Astrocyte (in vitro differentiated cells and primary cell): ENCODE data around the gene STK4. TPM values are rescaled to one million over a fixed set of nuclear protein-coding genes. Genes with fewer than 3 reads are reported as not detected.

Experiments
- DNase-seq: peaks from one replicate; pipeline ENCODE4 v3.0.0-alpha.2; 2010; ENCODE audit warnings: low read depth
- FAIRE-seq: peaks from 2 replicates; lab custom pipeline; 2011; peaks lifted over from hg19 to GRCh38; lab: Jason Lieb, UNC
- H2AFZ ChIP-seq: 2 replicates; pipeline ENCODE4 v1.6.0; 2012; ENCODE audit warnings: low read depth, low read length, inconsistent platforms
- H3K27ac ChIP-seq: 2 replicates; pipeline ENCODE4 v1.5.1; 2011; ENCODE audit warnings: low read depth, low read length, inconsistent platforms
- H3K27me3 ChIP-seq: 2 replicates; pipeline ENCODE4 v1.6.0; 2011; ENCODE audit warnings: low read length, inconsistent platforms; ENCODE audit not compliant: insufficient read depth
- H3K36me3 ChIP-seq: 2 replicates; pipeline ENCODE4 v1.5.1; 2011; ENCODE audit warnings: low read length, inconsistent platforms; ENCODE audit not compliant: insufficient read depth
- H3K4me1 ChIP-seq: 2 replicates; pipeline ENCODE4 v1.5.1; 2011; ENCODE audit warnings: low read length, inconsistent platforms; ENCODE audit not compliant: insufficient read depth
- H3K4me2 ChIP-seq: 2 replicates; pipeline ENCODE4 v1.6.0; 2012; ENCODE audit warnings: low read length, inconsistent platforms
- H3K4me3 ChIP-seq: 2 replicates; pipeline ENCODE4 v1.5.1; 2011; ENCODE audit warnings: low read depth, mild to moderate bottlenecking, low read length, inconsistent platforms; ENCODE audit not compliant: insufficient read depth
- H3K79me2 ChIP-seq: 2 replicates; pipeline ENCODE4 v1.6.0; 2012; ENCODE audit warnings: mild to moderate bottlenecking, low read length, inconsistent platforms; ENCODE audit not compliant: insufficient read depth
- H3K9ac ChIP-seq: 2 replicates; pipeline ENCODE4 v1.6.0; 2012; ENCODE audit warnings: mild to moderate bottlenecking, low read length, inconsistent platforms
- H3K9me3 ChIP-seq: 2 replicates; pipeline ENCODE4 v1.5.1; 2012; ENCODE audit warnings: low read depth, mild to moderate bottlenecking, low read length, inconsistent platforms; ENCODE audit not compliant: insufficient read depth
- H4K20me1 ChIP-seq: 2 replicates; pipeline ENCODE4 v1.6.0; 2012; ENCODE audit warnings: low read length, inconsistent platforms; ENCODE audit not compliant: insufficient read depth
- H3K27ac Mint-ChIP-seq: one replicate; pipeline ENCODE4 v1.8.0; 2021; ENCODE audit warnings: mild to moderate bottlenecking, mixed read lengths; ENCODE audit not compliant: unreplicated experiment
- H3K27me3 Mint-ChIP-seq: one replicate; pipeline ENCODE4 v1.8.0; 2021; ENCODE audit warnings: low read depth, mixed read lengths; ENCODE audit not compliant: unreplicated experiment
- H3K36me3 Mint-ChIP-seq: one replicate; pipeline ENCODE4 v1.8.0; 2021; ENCODE audit warnings: low read depth, mixed read lengths; ENCODE audit not compliant: unreplicated experiment
- H3K4me1 Mint-ChIP-seq: one replicate; pipeline ENCODE4 v1.8.0; 2021; ENCODE audit warnings: low read depth, mixed read lengths; ENCODE audit not compliant: unreplicated experiment
- H3K4me3 Mint-ChIP-seq: one replicate; pipeline ENCODE4 v1.8.0; 2021; ENCODE audit warnings: mild to moderate bottlenecking, moderate library complexity, mixed read lengths; ENCODE audit not compliant: unreplicated experiment
- H3K9me3 Mint-ChIP-seq: one replicate; pipeline ENCODE4 v1.8.0; 2021; ENCODE audit warnings: mild to moderate bottlenecking, mixed read lengths; ENCODE audit not compliant: unreplicated experiment
- EZH2 ChIP-seq: IDR thresholded peaks from 2 replicates; pipeline ENCODE4 v1.6.1; 2012; ENCODE audit warnings: mild to moderate bottlenecking, low read length, inconsistent platforms; ENCODE audit not compliant: insufficient read depth
- total RNA-seq: library from RNA; stranded (reverse); gene quantifications from 2 replicates; pipeline ENCODE4 v1.2.1, GENCODE V29; 2021
- TF ChIP-seq, protein P1 (sequence below): IDR thresholded peaks from 2 replicates; pipeline ENCODE4 v1.5.1; 2011; ENCODE audit warnings: low read depth, mild to moderate bottlenecking, inconsistent platforms, low read length, moderate library complexity; ENCODE audit not compliant: insufficient read depth

STK4 gene
- total RNA-seq, 1 donor from 2014 or later: 41.4 TPM

DNA sequence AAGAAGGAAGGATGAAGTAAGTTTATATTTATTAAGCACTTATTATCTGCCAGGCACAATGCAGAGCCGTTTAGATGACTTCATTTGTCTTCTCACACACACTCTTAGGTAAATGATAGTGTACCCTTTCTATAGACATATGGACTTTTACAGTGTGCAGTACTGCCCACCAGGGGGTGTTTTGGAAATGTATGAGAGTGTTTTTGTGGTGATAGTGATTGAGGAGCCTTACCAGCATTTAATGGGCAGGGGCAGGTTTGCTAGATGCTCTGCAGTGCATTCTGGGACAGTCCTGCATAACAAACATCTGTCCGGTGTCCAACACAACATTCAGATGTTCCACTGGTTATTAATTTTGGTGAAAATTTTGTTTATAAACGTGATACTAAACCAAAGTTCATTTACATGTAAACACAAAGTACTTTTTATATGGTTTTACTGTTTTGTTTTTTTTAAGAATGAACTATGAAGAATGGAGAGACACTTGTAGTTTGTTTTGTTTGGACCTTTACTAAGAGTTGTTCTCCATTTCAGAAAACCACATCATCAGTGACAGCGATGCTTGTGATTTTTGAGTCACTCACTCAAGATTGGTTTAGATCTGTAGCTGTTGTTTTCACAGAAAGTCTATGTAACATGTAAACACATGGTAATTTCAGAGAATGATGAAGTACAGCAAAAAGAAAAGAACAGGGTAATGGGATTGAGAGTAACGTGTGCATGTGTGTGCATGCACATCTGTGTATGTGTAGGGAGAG is 114.7 kb downstream of the STK4 start:
- Mint-ChIP-seq H3K4me3 (no peak overlapping the region), H3K27me3 (no peaks in the 10 kb centered on the region), H3K36me3 (peaks cover 25% of the 10 kb centered on the region), H3K4me1 (no peaks in the 10 kb centered on the region), H3K9me3 (peaks cover 2% of the 10 kb centered on the region), H3K27ac (no peak overlapping the region)
- Histone ChIP-seq H3K27ac (no peak overlapping the region), H3K9me3 (no peaks in the 10 kb centered on the region), H3K36me3 (peaks cover 4% of the 10 kb centered on the region), H3K4me3 (no peak overlapping the region), H3K79me2 (no peaks in the 10 kb centered on the region), H3K27me3 (no peaks in the 10 kb centered on the region), H3K4me2 (no peak overlapping the region), H3K4me1 (no peaks in the 10 kb centered on the region), H4K20me1 (no peaks in the 10 kb centered on the region), H3K9ac (no peak overlapping the region), H2AFZ (no peak overlapping the region)
- no peak for FAIRE-seq
- TF ChIP-seq, protein P1, sequence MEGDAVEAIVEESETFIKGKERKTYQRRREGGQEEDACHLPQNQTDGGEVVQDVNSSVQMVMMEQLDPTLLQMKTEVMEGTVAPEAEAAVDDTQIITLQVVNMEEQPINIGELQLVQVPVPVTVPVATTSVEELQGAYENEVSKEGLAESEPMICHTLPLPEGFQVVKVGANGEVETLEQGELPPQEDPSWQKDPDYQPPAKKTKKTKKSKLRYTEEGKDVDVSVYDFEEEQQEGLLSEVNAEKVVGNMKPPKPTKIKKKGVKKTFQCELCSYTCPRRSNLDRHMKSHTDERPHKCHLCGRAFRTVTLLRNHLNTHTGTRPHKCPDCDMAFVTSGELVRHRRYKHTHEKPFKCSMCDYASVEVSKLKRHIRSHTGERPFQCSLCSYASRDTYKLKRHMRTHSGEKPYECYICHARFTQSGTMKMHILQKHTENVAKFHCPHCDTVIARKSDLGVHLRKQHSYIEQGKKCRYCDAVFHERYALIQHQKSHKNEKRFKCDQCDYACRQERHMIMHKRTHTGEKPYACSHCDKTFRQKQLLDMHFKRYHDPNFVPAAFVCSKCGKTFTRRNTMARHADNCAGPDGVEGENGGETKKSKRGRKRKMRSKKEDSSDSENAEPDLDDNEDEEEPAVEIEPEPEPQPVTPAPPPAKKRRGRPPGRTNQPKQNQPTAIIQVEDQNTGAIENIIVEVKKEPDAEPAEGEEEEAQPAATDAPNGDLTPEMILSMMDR: peak; percentile 45
- no peak for TF ChIP-seq EZH2
- DNase-seq: no peak

DNA sequence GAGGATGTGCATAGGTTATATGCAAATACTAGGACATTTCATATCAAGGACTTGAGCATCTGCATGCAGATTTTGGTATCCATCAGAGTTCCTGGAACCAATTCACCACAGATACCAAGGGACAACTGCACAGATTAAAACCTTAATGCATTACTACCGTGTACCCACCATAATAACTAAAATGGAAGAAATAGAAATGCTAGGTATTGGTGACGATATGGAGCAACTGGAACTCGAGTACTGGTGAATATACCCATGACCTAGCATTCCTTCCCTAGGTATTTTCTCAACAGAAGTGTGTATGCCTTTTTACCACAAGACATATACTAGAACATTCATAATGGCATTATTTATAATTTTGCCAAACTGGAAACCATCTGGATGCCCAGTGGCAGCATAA is 116.2 kb downstream of the STK4 start:
- Histone ChIP-seq H3K4me2 (no peak overlapping the region), H3K9ac (no peak overlapping the region), H3K36me3 (peaks cover 4% of the 10 kb centered on the region), H3K4me1 (no peaks in the 10 kb centered on the region), H3K4me3 (no peak overlapping the region), H3K27me3 (no peaks in the 10 kb centered on the region), H2AFZ (no peak overlapping the region), H4K20me1 (no peaks in the 10 kb centered on the region), H3K27ac (no peak overlapping the region), H3K79me2 (no peaks in the 10 kb centered on the region), H3K9me3 (no peaks in the 10 kb centered on the region)
- peaks cover 27% of the 10 kb centered on the region for H3K36me3 Mint-ChIP-seq
- H3K4me1 Mint-ChIP-seq: peaks cover 2% of the 10 kb centered on the region
- no peak for DNase-seq
- FAIRE-seq: no peak
- H3K9me3 Mint-ChIP-seq: peaks cover 4% of the 10 kb centered on the region
- H3K4me3 Mint-ChIP-seq: no peak overlapping the region
- no peak for TF ChIP-seq EZH2
- TF ChIP-seq, protein P1: no peak
- no peak overlapping the region for H3K27ac Mint-ChIP-seq
- no peaks in the 10 kb centered on the region for H3K27me3 Mint-ChIP-seq

DNA sequence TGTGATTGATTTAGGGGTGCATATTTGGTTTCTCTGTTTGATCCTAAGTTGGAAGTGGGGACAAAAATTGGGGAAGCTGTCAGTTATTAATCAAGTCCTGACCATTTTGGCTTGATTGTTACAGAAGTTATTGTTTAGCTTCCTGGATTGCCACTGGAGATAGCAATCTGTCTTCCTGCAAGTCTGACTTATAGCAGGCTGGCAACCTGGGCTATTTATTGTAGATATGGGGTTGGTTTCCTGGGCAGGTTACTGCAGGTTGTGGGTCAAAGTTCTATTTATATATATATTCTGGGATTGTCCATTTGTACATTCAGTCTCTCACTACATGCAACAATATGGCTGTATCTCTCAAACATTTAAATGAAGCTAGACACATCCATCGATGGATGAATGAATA is 116.8 kb downstream of the STK4 start:
- no peak overlapping the region for H3K4me3 ChIP-seq
- H3K36me3 ChIP-seq: no peaks in the 10 kb centered on the region
- no peak overlapping the region for H3K4me2 ChIP-seq
- H3K27ac ChIP-seq: no peak overlapping the region
- Mint-ChIP-seq H3K36me3 (peaks cover 27% of the 10 kb centered on the region), H3K27ac (no peak overlapping the region), H3K27me3 (no peaks in the 10 kb centered on the region), H3K4me1 (peaks cover 8% of the 10 kb centered on the region), H3K9me3 (peaks cover 4% of the 10 kb centered on the region), H3K4me3 (no peak overlapping the region)
- no peaks in the 10 kb centered on the region for H3K27me3 ChIP-seq
- H3K9ac ChIP-seq: no peak overlapping the region
- DNase-seq (no peak), FAIRE-seq (no peak)
- no peak overlapping the region for H2AFZ ChIP-seq
- peaks cover 5% of the 10 kb centered on the region for H3K4me1 ChIP-seq
- no peaks in the 10 kb centered on the region for H3K79me2 ChIP-seq
- TF ChIP-seq EZH2: no peak
- TF ChIP-seq, protein P1: no peak
- H4K20me1 ChIP-seq: no peaks in the 10 kb centered on the region
- no peaks in the 10 kb centered on the region for H3K9me3 ChIP-seq
